ENCODE measurements around the gene PLEKHA8.
A peak's percentile ranks its signal among the peaks of the same experiment; 100 is the strongest.

Gene PLEKHA8

DNA sequence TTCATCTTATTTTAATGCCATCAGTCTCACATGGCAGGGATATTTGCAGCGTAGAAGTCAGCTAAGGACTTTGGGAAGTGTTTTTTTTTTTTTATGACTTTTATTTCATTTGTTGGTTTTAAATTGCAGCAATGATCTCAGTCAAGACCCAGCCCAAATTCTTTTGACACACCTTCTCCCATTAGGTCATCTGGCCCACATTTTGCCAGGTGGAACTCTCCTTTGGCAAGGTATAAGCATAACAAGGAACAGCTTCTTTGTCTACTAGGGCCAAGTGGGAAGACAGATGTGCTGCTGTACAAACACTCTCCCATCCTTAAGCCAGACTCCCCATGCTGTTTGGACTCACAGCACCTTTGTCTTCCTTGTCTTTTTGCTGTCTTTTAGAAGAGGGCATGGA, 41.8 kb downstream of the PLEKHA8 start:
- DNase-seq (ENCODE audit: insufficient read length, low spot score) (no peak), FAIRE-seq (no peak)
- TF ChIP-seq, protein P1, sequence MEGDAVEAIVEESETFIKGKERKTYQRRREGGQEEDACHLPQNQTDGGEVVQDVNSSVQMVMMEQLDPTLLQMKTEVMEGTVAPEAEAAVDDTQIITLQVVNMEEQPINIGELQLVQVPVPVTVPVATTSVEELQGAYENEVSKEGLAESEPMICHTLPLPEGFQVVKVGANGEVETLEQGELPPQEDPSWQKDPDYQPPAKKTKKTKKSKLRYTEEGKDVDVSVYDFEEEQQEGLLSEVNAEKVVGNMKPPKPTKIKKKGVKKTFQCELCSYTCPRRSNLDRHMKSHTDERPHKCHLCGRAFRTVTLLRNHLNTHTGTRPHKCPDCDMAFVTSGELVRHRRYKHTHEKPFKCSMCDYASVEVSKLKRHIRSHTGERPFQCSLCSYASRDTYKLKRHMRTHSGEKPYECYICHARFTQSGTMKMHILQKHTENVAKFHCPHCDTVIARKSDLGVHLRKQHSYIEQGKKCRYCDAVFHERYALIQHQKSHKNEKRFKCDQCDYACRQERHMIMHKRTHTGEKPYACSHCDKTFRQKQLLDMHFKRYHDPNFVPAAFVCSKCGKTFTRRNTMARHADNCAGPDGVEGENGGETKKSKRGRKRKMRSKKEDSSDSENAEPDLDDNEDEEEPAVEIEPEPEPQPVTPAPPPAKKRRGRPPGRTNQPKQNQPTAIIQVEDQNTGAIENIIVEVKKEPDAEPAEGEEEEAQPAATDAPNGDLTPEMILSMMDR (IDR thresholded peaks at IDR 0.05; ENCODE audit: insufficient read depth, missing control alignments), result no peak

- FAIRE-seq (no peak), DNase-seq (ENCODE audit: insufficient read length, low spot score) (no peak)
- TF ChIP-seq, protein P1 (IDR thresholded peaks at IDR 0.05; ENCODE audit: insufficient read depth, missing control alignments), result no peak
Observed at GRCh38 chr7:30072735-30073134, 44.5 kb downstream of the PLEKHA8 start.

GRCh38 chr7:30074422-30075030, 46.3 kb downstream of the PLEKHA8 start:
- DNase-seq (ENCODE audit: insufficient read length, low spot score), result no peak
- TF ChIP-seq, protein P1 (IDR thresholded peaks at IDR 0.05; ENCODE audit: insufficient read depth, missing control alignments), result peak; percentile 46
- FAIRE-seq, result peak; percentile 63

- no peak for DNase-seq (ENCODE audit: insufficient read length, low spot score)
- no peak for FAIRE-seq
- TF ChIP-seq, protein P1 (IDR thresholded peaks at IDR 0.05; ENCODE audit: insufficient read depth, missing control alignments), result no peak
Observed at GRCh38 chr7:30076411-30076810, 48.2 kb downstream of the PLEKHA8 start.

DNA sequence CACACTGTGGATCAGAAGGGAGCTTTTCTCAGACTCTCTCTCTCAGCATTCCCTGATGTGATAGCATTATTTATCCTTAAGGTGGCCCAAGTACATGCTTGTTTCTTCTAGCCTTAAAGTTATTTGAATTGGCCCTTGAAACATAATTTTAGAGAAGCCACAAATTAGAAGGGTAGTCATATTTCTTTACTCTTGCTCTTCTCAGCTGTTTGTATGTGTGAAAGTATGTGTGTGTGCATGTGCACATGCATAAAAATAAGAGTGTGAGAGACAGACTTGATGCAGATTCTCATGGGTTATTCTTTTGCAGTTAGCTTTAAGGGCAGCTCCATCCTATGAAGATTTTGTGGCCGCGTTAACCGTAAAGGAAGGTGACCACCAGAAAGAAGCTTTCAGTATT, 50.1 kb downstream of the PLEKHA8 start:
- FAIRE-seq (no peak), DNase-seq (ENCODE audit: insufficient read length, low spot score) (no peak)
- TF ChIP-seq, protein P1 (IDR thresholded peaks at IDR 0.05; ENCODE audit: insufficient read depth, missing control alignments), result no peak

DNA sequence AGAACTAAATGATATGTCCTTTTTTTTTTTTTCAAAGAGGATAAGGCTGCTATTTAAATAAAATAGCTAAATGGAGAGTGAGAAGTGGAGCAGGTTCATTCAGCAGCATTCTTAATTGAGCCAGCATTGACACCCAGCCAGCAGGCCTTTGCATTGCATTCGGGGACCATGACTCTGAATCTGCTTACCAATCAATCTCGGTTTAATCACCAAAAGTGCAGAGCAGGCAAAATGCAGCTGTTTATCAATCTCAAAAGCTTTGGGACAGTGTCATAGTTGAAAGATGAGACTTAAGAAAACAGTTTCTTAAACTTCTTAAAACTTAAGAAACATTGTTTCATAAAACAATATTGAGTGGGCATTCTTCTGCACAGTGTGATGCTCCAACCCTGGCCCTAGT, 51.7 kb downstream of the PLEKHA8 start:
- TF ChIP-seq, protein P1 (IDR thresholded peaks at IDR 0.05; ENCODE audit: insufficient read depth, missing control alignments), result no peak
- FAIRE-seq (no peak), DNase-seq (ENCODE audit: insufficient read length, low spot score) (no peak)

DNA sequence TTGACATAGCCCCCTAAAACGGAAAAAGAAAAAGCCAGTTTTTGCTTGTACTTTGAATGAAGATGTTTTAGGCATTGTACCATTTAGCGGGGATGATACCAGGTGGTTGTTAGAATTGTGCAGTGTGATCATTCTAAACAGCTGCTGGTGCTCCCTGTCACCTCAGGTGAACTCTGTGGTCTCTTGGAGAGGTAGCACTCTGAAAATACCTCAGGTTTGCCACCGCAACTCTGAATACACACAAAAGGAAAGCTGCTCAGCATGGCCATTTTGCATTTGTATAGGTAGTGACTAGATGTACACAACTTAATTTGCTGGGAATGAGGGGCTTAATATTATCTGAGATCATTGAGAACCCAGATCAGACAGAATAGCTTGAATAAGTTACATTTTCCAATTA, 52.6 kb downstream of the PLEKHA8 start:
- TF ChIP-seq, protein P1 (IDR thresholded peaks at IDR 0.05; ENCODE audit: insufficient read depth, missing control alignments), result no peak
- FAIRE-seq (no peak), DNase-seq (ENCODE audit: insufficient read length, low spot score) (no peak)

Data from D721Med (cell line).